Mesendoderm (in vitro differentiated cells): ENCODE measurements around the gene MSANTD3.

Experiments used
- DNase-seq: peaks from one replicate; pipeline ENCODE4 v3.0.0; 2013
- H2AK5ac ChIP-seq: 2 replicates; pipeline ENCODE4 v1.6.1; 2013; ENCODE audit warnings: low read length, inconsistent platforms
- H2BK120ac ChIP-seq: 2 replicates; pipeline ENCODE4 v1.6.1; 2013; ENCODE audit warnings: low read depth, mild to moderate bottlenecking, low read length, moderate library complexity, mixed read lengths
- H2BK15ac ChIP-seq: replicated peaks from 2 replicates; pipeline ENCODE4 v1.6.1; 2013; ENCODE audit warnings: low read depth, mild to moderate bottlenecking, moderate library complexity
- H2BK5ac ChIP-seq: 2 replicates; pipeline ENCODE4 v1.6.1; 2013; ENCODE audit warnings: low read length, inconsistent platforms
- H3K18ac ChIP-seq: 2 replicates; pipeline ENCODE4 v1.6.1; 2013; ENCODE audit warnings: mild to moderate bottlenecking, low read length, mixed read lengths
- H3K23ac ChIP-seq: one replicate; pipeline ENCODE4 v1.6.1; 2013; ENCODE audit warnings: low read length
- H3K27ac ChIP-seq: 2 replicates; pipeline ENCODE4 v1.5.1; 2013; ENCODE audit warnings: low read depth, mild to moderate bottlenecking, inconsistent platforms, low read length, moderate library complexity
- H3K27me3 ChIP-seq: 2 replicates; pipeline ENCODE4 v1.6.1; 2013; ENCODE audit warnings: low read length, control low read depth, mild to moderate bottlenecking, inconsistent platforms; ENCODE audit not compliant: insufficient read depth, poor library complexity
- H3K36me3 ChIP-seq: 2 replicates; pipeline ENCODE4 v1.6.1; 2013; ENCODE audit warnings: low read length, inconsistent platforms; ENCODE audit not compliant: control insufficient read depth, insufficient read depth
- H3K4ac ChIP-seq: one replicate; pipeline ENCODE4 v1.6.1; 2013; ENCODE audit warnings: low read depth, mild to moderate bottlenecking, low read length, moderate library complexity
- H3K4me1 ChIP-seq: 2 replicates; pipeline ENCODE4 v1.6.1; 2013; ENCODE audit warnings: low read depth, low read length, inconsistent platforms; ENCODE audit not compliant: control insufficient read depth
- H3K4me2 ChIP-seq: 2 replicates; pipeline ENCODE4 v1.6.1; 2013; ENCODE audit warnings: low read length
- H3K4me3 ChIP-seq: 2 replicates; pipeline ENCODE4 v1.5.1; 2013; ENCODE audit warnings: mild to moderate bottlenecking, low read length
- H3K56ac ChIP-seq: one replicate; pipeline ENCODE4 v1.6.1; 2013; ENCODE audit warnings: low read length
- H3K79me1 ChIP-seq: 2 replicates; pipeline ENCODE4 v1.6.1; 2013; ENCODE audit warnings: low read length, inconsistent platforms
- H3K79me2 ChIP-seq: 2 replicates; pipeline ENCODE4 v1.6.1; 2013; ENCODE audit warnings: mild to moderate bottlenecking, low read length; ENCODE audit not compliant: control insufficient read depth, insufficient read depth
- H3K9ac ChIP-seq: 2 replicates; pipeline ENCODE4 v1.6.1; 2013; ENCODE audit warnings: low read length, inconsistent platforms
- H4K5ac ChIP-seq: one replicate; pipeline ENCODE4 v1.6.1; 2013; ENCODE audit warnings: low read length
- H4K8ac ChIP-seq: one replicate; pipeline ENCODE4 v1.6.1; 2013; ENCODE audit warnings: low read depth, mild to moderate bottlenecking, control low read depth, low read length, moderate library complexity
- WGBS: extraction: QIAGEN DNeasy Blood & Tissue Kit; methylation state at CpG from one replicate; pipeline ENCODE4 v1.1.7; 2013; ENCODE audit warnings: low lambda C conversion rate, missing lambda C conversion rate; ENCODE audit not compliant: insufficient coverage; ENCODE audit errors: extremely low coverage; 5-methylcytosine and 5-hydroxymethylcytosine counted together

Gene MSANTD3

GRCh38 chr9:100430286-100430940, 3.5 kb downstream of the MSANTD3 start:
- H3K27ac ChIP-seq: no peak overlapping the region
- no peak overlapping the region for H2AK5ac ChIP-seq
- H3K56ac ChIP-seq: no peak overlapping the region
- no peak overlapping the region for H3K4me3 ChIP-seq
- H3K27me3 ChIP-seq: no peaks in the 10 kb centered on the region
- no peak overlapping the region for H3K4me2 ChIP-seq
- peaks cover 2% of the 10 kb centered on the region for H3K4me1 ChIP-seq
- H3K9ac ChIP-seq: no peak overlapping the region
- no peak overlapping the region for H3K18ac ChIP-seq
- H2BK120ac ChIP-seq: no peak overlapping the region
- no peak overlapping the region for H4K5ac ChIP-seq
- H3K36me3 ChIP-seq: peaks cover 2% of the 10 kb centered on the region
- no peak overlapping the region for H2BK5ac ChIP-seq
- peaks cover 36% of the 10 kb centered on the region for H3K79me2 ChIP-seq
- H3K4ac ChIP-seq: no peak overlapping the region
- H3K23ac ChIP-seq: no peak overlapping the region
- H4K8ac ChIP-seq: no peak overlapping the region
- no peak overlapping the region for H2BK15ac ChIP-seq
- H3K79me1 ChIP-seq: peaks cover 24% of the 10 kb centered on the region
- no CpG with 5 or more reads among the region's 5 CpGs for WGBS
- no peak for DNase-seq

- H4K8ac ChIP-seq: no peak overlapping the region
- H3K79me1 ChIP-seq: peaks cover 28% of the 10 kb centered on the region
- no peak overlapping the region for H3K23ac ChIP-seq
- no peak for DNase-seq
- no peak overlapping the region for H4K5ac ChIP-seq
- no peak overlapping the region for H3K27ac ChIP-seq
- no peak overlapping the region for H3K9ac ChIP-seq
- H3K18ac ChIP-seq: no peak overlapping the region
- no peak overlapping the region for H2BK15ac ChIP-seq
- no peaks in the 10 kb centered on the region for H3K27me3 ChIP-seq
- H2AK5ac ChIP-seq: no peak overlapping the region
- peaks cover 44% of the 10 kb centered on the region for H3K79me2 ChIP-seq
- H3K4me1 ChIP-seq: peaks cover 2% of the 10 kb centered on the region
- H2BK5ac ChIP-seq: no peak overlapping the region
- no peak overlapping the region for H2BK120ac ChIP-seq
- WGBS: no CpG with 5 or more reads among the region's 5 CpGs
- H3K56ac ChIP-seq: no peak overlapping the region
- H3K4me3 ChIP-seq: no peak overlapping the region
- no peak overlapping the region for H3K4ac ChIP-seq
- no peak overlapping the region for H3K4me2 ChIP-seq
- peaks cover 2% of the 10 kb centered on the region for H3K36me3 ChIP-seq
Measured at GRCh38 chr9:100431886-100432285, 4.9 kb downstream of the MSANTD3 start.

- H2AK5ac ChIP-seq: no peak overlapping the region
- H3K4me3 ChIP-seq: no peak overlapping the region
- H2BK15ac ChIP-seq: no peak overlapping the region
- peaks cover 2% of the 10 kb centered on the region for H3K36me3 ChIP-seq
- no peak overlapping the region for H3K18ac ChIP-seq
- no peaks in the 10 kb centered on the region for H3K27me3 ChIP-seq
- no peak overlapping the region for H4K8ac ChIP-seq
- peaks cover 28% of the 10 kb centered on the region for H3K79me1 ChIP-seq
- H3K56ac ChIP-seq: no peak overlapping the region
- H2BK120ac ChIP-seq: no peak overlapping the region
- peaks cover 43% of the 10 kb centered on the region for H3K79me2 ChIP-seq
- H3K23ac ChIP-seq: no peak overlapping the region
- no peak for DNase-seq
- no peak overlapping the region for H2BK5ac ChIP-seq
- no CpG with 5 or more reads among the region's 3 CpGs for WGBS
- no peak overlapping the region for H3K4ac ChIP-seq
- H3K27ac ChIP-seq: no peak overlapping the region
- H3K4me1 ChIP-seq: peaks cover 2% of the 10 kb centered on the region
- no peak overlapping the region for H3K4me2 ChIP-seq
- H4K5ac ChIP-seq: no peak overlapping the region
- H3K9ac ChIP-seq: no peak overlapping the region
Measured at GRCh38 chr9:100432736-100433135, 5.8 kb downstream of the MSANTD3 start.

- Histone ChIP-seq H3K9ac (no peak overlapping the region), H2BK120ac (no peak overlapping the region), H2AK5ac (no peak overlapping the region), H2BK15ac (no peak overlapping the region), H4K5ac (no peak overlapping the region), H3K4ac (no peak overlapping the region), H3K23ac (no peak overlapping the region), H3K56ac (no peak overlapping the region), H4K8ac (no peak overlapping the region), H3K27ac (no peak overlapping the region), H2BK5ac (no peak overlapping the region), H3K27me3 (no peaks in the 10 kb centered on the region), H3K4me3 (no peak overlapping the region), H3K79me2 (peaks cover 26% of the 10 kb centered on the region), H3K79me1 (peaks cover 25% of the 10 kb centered on the region), H3K4me1 (no peaks in the 10 kb centered on the region), H3K36me3 (peaks cover 2% of the 10 kb centered on the region), H3K18ac (no peak overlapping the region), H3K4me2 (no peak overlapping the region)
- no CpG with 5 or more reads among the region's 7 CpGs for WGBS
- DNase-seq: no peak
Measured at GRCh38 chr9:100436571-100436970, 9.6 kb downstream of the MSANTD3 start.

- Histone ChIP-seq H3K27ac (no peak overlapping the region), H4K5ac (no peak overlapping the region), H2BK120ac (no peak overlapping the region), H3K4me1 (no peaks in the 10 kb centered on the region), H2BK15ac (no peak overlapping the region), H3K27me3 (no peaks in the 10 kb centered on the region), H2BK5ac (no peak overlapping the region), H4K8ac (no peak overlapping the region), H2AK5ac (no peak overlapping the region), H3K18ac (no peak overlapping the region), H3K79me2 (peaks cover 17% of the 10 kb centered on the region), H3K9ac (no peak overlapping the region), H3K23ac (no peak overlapping the region), H3K4me3 (no peak overlapping the region), H3K4me2 (no peak overlapping the region), H3K36me3 (no peaks in the 10 kb centered on the region), H3K56ac (no peak overlapping the region), H3K4ac (no peak overlapping the region), H3K79me1 (peaks cover 14% of the 10 kb centered on the region)
- peak; percentile 82 for DNase-seq
- no CpG with 5 or more reads among the region's 1 CpG for WGBS
Measured at GRCh38 chr9:100437860-100438805, 11.2 kb downstream of the MSANTD3 start.
